ENCODE data around the gene CDH23.

The CDH23 gene

GRCh38 chr10:71743089-71743838 lies 346.5 kb downstream of the CDH23 start:
- no peak for DNase-seq (ENCODE audit: low read depth in 2 of 2)

- DNase-seq (ENCODE audit: low read depth in 2 of 2) = no peak
These were observed 347.1 kb downstream of the CDH23 start for GRCh38 chr10:71743866-71744265.

GRCh38 chr10:71744897-71745663 lies 348.4 kb downstream of the CDH23 start:
- no peak for DNase-seq (ENCODE audit: low read depth in 2 of 2)

GRCh38 chr10:71745664-71746250 lies 349.0 kb downstream of the CDH23 start:
- no peak for DNase-seq (ENCODE audit: low read depth in 2 of 2)

- no peak for DNase-seq (ENCODE audit: low read depth in 2 of 2)
These were observed 349.8 kb downstream of the CDH23 start for GRCh38 chr10:71746344-71747037.

GRCh38 chr10:71747039-71747531 lies 350.4 kb downstream of the CDH23 start:
- DNase-seq (ENCODE audit: low read depth in 2 of 2) = no peak

GRCh38 chr10:71747551-71748523 lies 351.1 kb downstream of the CDH23 start:
- no peak for DNase-seq (ENCODE audit: low read depth in 2 of 2)

GRCh38 chr10:71748671-71749191 lies 352.0 kb downstream of the CDH23 start:
- DNase-seq (ENCODE audit: low read depth in 2 of 2) = no peak

- DNase-seq (ENCODE audit: low read depth in 2 of 2) = no peak
These were observed 352.7 kb downstream of the CDH23 start for GRCh38 chr10:71749396-71749795.

GRCh38 chr10:71750124-71750841 lies 353.6 kb downstream of the CDH23 start:
- no peak for DNase-seq (ENCODE audit: low read depth in 2 of 2)

GRCh38 chr10:71750986-71751385 lies 354.3 kb downstream of the CDH23 start:
- DNase-seq (ENCODE audit: low read depth in 2 of 2) = no peak

- no peak for DNase-seq (ENCODE audit: low read depth in 2 of 2)
These were observed 354.9 kb downstream of the CDH23 start for GRCh38 chr10:71751515-71752224.

GRCh38 chr10:71752391-71753090 lies 355.8 kb downstream of the CDH23 start:
- no peak for DNase-seq (ENCODE audit: low read depth in 2 of 2)

GRCh38 chr10:71753091-71753959 lies 356.6 kb downstream of the CDH23 start:
- DNase-seq (ENCODE audit: low read depth in 2 of 2) = no peak

GRCh38 chr10:71753960-71754505 lies 357.3 kb downstream of the CDH23 start:
- DNase-seq (ENCODE audit: low read depth in 2 of 2) = no peak

GRCh38 chr10:71754562-71754961 lies 357.8 kb downstream of the CDH23 start:
- no peak for DNase-seq (ENCODE audit: low read depth in 2 of 2)

GRCh38 chr10:71755179-71755879 lies 358.6 kb downstream of the CDH23 start:
- DNase-seq (ENCODE audit: low read depth in 2 of 2) = no peak
